ENCODE measurements around the gene CAMTA1.

- TF ChIP-seq CTCF (IDR thresholded peaks at IDR 0.05; ENCODE audit: insufficient read depth, low read length, poor library complexity, severe bottlenecking) (no peak), EZH2phosphoT487 (conservative IDR thresholded peaks at IDR 0.05; ENCODE audit: low read length) (no peak)
These were observed 656.0 kb downstream of the CAMTA1 start for GRCh38 chr1:7441143-7441841.

Data from SU-DHL-6 (cell line).